ENCODE data around the gene CD200R1L. TPM values are rescaled to one million over a fixed set of nuclear protein-coding genes. Genes with fewer than 3 reads are reported as not detected.

CD200R1L gene
- total and polyA plus RNA-seq, 2 of the 13 experiments (the other 11 are each of a cell fraction or from before 2014, with no cell fraction given): not detected

DNA sequence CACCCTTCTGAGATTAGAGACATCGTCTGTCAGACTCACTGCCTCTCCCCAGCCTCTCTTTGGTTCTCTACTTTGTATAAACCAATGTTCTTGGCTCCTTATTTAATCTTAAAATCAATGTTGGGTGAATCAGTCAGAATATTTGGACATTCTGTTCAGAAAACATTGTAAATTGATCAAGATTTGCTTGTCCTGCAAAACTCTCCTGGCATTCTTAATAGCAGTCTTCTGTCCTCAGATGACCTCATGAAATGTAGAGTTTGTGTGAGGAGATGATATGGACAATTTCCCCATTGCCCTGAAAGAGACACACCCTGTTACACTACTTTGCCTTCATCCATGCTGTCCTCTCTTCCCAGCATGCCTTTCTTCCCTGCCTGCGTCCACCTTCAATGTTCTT lies 33.6 kb downstream of the CD200R1L start:
- TF ChIP-seq, protein P1, sequence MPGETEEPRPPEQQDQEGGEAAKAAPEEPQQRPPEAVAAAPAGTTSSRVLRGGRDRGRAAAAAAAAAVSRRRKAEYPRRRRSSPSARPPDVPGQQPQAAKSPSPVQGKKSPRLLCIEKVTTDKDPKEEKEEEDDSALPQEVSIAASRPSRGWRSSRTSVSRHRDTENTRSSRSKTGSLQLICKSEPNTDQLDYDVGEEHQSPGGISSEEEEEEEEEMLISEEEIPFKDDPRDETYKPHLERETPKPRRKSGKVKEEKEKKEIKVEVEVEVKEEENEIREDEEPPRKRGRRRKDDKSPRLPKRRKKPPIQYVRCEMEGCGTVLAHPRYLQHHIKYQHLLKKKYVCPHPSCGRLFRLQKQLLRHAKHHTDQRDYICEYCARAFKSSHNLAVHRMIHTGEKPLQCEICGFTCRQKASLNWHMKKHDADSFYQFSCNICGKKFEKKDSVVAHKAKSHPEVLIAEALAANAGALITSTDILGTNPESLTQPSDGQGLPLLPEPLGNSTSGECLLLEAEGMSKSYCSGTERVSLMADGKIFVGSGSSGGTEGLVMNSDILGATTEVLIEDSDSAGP (CRISPR knock-in tag; IDR thresholded peaks at IDR 0.05; ENCODE audit: borderline replicate concordance): no peak
- no peak for TF ChIP-seq ZNF335 (CRISPR knock-in tag; IDR thresholded peaks at IDR 0.05)
- TF ChIP-seq DBP (CRISPR knock-in tag; IDR thresholded peaks at IDR 0.05; ENCODE audit: not compliant biosample characterization): no peak
- no peak for TF ChIP-seq MED8 (CRISPR knock-in tag; IDR thresholded peaks at IDR 0.05; ENCODE audit: insufficient replicate concordance)
- no peak for TF ChIP-seq RXRB (CRISPR knock-in tag; IDR thresholded peaks at IDR 0.05; ENCODE audit: borderline replicate concordance)
- no peak for TF ChIP-seq ZNF672 (CRISPR knock-in tag; IDR thresholded peaks at IDR 0.05)
- TF ChIP-seq MLLT10 (CRISPR knock-in tag; IDR thresholded peaks at IDR 0.05): no peak
- TF ChIP-seq SRF (IDR thresholded peaks at IDR 0.05; ENCODE audit: low read depth, low read length): no peak
- no peak for TF ChIP-seq RCOR2 (CRISPR knock-in tag; IDR thresholded peaks at IDR 0.05)
- TF ChIP-seq RFXAP (CRISPR knock-in tag; IDR thresholded peaks at IDR 0.05; ENCODE audit: borderline replicate concordance): no peak
- no peak for TF ChIP-seq ZNF264 (CRISPR knock-in tag; IDR thresholded peaks at IDR 0.05)
- no peak for TF ChIP-seq ZNF207 (IDR thresholded peaks at IDR 0.05; ENCODE audit: borderline replicate concordance)
- TF ChIP-seq ZNF747 (CRISPR knock-in tag; IDR thresholded peaks at IDR 0.05; ENCODE audit: borderline replicate concordance): no peak
- TF ChIP-seq, protein P2, sequence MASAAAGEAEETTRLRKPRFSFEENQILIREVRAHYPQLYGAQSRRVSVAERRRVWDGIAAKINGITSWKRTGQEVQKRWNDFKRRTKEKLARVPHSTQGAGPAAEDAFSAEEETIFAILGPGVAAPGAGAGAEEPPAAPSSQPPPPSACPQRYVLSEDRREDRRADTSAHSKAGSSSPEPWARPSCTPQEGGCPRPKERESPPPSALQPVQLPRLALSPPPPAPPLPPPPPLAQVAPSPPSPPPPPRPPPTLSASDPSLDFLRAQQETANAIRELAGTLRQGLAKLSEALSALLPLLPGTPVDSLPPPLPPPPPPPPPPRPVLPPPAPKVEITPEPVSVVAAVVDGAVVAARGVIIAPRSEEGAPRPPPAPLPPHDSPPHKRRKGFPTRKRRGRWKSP (CRISPR knock-in tag; IDR thresholded peaks at IDR 0.05): no peak
- TF ChIP-seq ZFP62 (CRISPR knock-in tag; IDR thresholded peaks at IDR 0.05): no peak
- TF ChIP-seq NR2F6 (IDR thresholded peaks at IDR 0.05): no peak
- no peak for TF ChIP-seq NR2F6 (CRISPR knock-in tag; IDR thresholded peaks at IDR 0.05)
- no peak for TF ChIP-seq SNAPC2 (CRISPR knock-in tag; IDR thresholded peaks at IDR 0.05)
- ChIA-PET CTCF (ENCODE audit: low intra/inter-chr PET ratio, low total read pairs) (no interaction called here), POLR2A (no interaction called here)
- intact Hi-C loops (cut with micrococcal nuclease; ENCODE audit: unreplicated experiment) (no loop called here), in situ Hi-C loops (cut with HindIII; ENCODE audit: extremely low pct_ligation_motif_present, low pct_unique_long_range_greater_than_20kb) (loop anchor here (10.0 kb wide), 1 partner anchor 168 kb away; the partner anchor contains the start of gene CCDC80)
- H3K4me1 ChIP-seq (ENCODE audit: insufficient read depth, low read length): no peaks in the 10 kb centered on the region
- DNase-seq (ENCODE audit: low spot score) (no peak), FAIRE-seq (no peak), ATAC-seq (no peak)
- no peaks in the 10 kb centered on the region for H3K79me2 ChIP-seq (ENCODE audit: insufficient read depth, low read length)
- no peak overlapping the region for H3K27ac ChIP-seq (ENCODE audit: extremely low read length, insufficient read depth, low read length)
- H3K4me3 ChIP-seq (replicated peaks in 1 of 3; ENCODE audit: insufficient read depth in 1 of 3, low read depth in 2 of 3, low read length in 3 of 3): no peak overlapping the region
- WGBS (ENCODE audit: low lambda C conversion rate): 13% methylated on average over 2 of the region's 2 CpGs
- H3K27me3 ChIP-seq (ENCODE audit: control insufficient read depth in 1 of 2, insufficient read depth in 2 of 2, low read length in 2 of 2): no peaks in the 10 kb centered on the region
- H3K36me3 ChIP-seq (replicated peaks in 1 of 2; ENCODE audit: control insufficient read depth in 1 of 2, insufficient read depth in 2 of 2, low read length in 2 of 2): no peaks in the 10 kb centered on the region
- no peaks in the 10 kb centered on the region for H4K20me1 ChIP-seq (ENCODE audit: insufficient read depth, low read length)
- H3K9ac ChIP-seq (ENCODE audit: insufficient read depth, low read depth, low read length): no peak overlapping the region
- no peak overlapping the region for H2AFZ ChIP-seq (ENCODE audit: low read length)
- H3K4me2 ChIP-seq (ENCODE audit: low read depth, low read length): no peak overlapping the region
- no TSS peak for BruUV-seq (replicated peaks)
- no peaks in the 10 kb centered on the region for H3K9me3 ChIP-seq (ENCODE audit: low read length)
